A204.1 (cell line): ENCODE results near the gene SEPTIN14.
"Not testable (repeated sequence)": the region's sequence is repeated elsewhere in the genome, so short reads cannot be mapped to it uniquely, and the experiment has no call there.

Experiments
- FAIRE-seq: peaks from 2 replicates; lab custom pipeline; 2012; peaks lifted over from hg19 to GRCh38; lab: Jason Lieb, UNC

Gene SEPTIN14

DNA sequence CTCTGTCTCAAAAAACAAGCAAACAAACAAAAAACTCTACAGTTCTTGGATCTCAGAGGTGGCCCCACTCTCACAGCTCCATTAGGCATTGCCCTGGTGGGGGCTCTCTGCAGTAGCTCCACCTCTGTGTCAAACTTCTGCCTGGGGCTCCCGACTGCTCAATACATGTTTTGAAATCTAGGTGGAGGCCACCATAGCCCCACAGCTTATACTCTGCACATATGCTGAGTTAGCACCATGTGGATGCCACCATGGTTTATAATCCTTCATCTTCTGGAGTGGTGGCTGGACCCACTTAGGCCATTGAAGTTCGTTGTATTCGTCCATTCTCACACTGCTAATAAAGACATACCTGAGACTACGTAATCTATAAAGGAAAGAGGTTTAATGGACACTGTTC is 78.4 kb downstream of the SEPTIN14 start:
- FAIRE-seq = no peak

DNA sequence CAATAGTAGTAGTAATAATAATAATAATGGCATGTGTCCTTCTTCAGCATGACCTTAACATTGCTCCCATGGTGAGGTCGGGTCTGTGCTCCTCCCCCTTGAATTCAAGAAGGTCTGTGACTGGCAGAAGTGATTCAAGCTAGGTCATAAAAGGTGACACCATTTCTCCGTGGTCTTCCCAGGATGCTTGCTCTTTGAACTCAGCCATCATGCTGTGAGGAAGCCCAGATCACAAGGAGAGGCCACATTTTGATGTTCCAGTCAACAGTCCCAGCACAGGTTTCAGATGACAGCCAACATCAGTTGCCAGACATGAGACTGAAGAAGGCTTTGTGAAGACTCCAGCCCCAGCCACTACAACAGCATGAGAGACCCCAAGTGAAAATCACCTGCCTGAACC is 83.9 kb downstream of the SEPTIN14 start:
- FAIRE-seq = no peak

DNA sequence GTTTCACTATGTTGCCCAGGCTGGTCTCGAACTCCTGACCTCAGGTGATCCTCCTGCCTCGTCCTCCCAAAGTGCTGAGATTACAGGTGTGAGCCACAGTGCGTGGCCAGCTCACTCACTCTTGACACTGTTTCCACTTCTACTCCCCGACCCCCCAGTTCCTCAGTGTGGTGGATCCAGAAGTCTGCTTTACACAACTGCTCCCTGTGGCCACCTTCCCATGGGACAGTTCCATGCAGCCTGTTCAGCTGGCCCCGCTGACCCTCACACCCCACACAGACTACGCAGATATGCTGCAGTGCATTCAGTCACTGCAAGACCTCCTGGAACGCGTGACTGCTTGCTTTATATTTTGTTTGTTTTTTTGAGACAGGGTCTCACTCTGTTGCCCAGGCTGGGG is 86.4 kb downstream of the SEPTIN14 start:
- no peak for FAIRE-seq

DNA sequence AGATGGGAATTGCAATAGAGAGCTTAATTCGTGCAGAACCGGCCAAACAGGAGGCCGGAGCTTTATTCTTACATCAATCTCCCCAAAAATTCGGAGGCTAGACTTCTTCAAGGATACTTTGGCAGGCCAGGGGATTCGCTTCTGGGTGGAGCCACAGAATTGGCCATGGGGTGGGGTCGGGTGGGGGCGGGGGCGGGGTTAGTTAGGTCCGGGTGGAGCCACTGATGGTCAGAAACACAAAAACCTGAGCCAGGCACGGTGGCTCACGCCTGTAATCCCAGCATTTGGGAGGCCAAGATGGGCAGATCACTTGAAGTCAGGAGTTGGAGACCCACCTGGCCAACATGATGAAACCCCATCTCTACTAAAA is 87.5 kb downstream of the SEPTIN14 start:
- FAIRE-seq = no peak

DNA sequence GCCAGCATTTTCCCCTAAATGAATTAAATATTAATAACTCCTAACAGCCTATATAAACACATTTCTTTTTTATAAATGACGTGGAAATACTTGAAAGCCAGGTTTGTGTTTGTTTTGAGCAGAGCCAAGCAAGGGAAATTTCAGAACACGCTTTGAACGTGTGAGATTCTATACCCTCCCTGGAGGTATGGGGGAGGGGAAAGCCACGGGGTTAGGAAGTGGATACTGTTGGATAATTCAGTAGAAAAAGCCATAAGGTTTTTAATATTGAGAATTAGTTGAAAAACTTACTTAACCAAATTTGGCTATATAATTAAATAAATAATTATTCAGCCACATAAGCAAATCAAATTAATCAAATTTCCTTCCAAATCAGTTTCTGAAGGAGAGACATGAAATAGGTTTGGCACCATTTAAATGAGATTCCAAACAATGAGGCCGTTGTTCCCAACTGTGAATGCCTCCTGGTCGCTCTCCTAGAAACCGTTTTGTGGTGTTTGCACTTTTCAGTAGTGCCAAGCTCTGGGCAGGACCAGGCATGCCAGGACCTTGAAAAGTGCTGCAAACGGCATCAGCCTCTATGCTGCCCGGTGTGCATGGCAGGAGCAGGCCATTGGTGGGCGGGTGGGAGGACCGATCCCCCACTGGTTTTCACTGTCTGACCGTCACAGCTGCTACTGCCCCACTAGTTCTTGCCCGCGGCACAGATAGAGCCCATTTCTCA is 88.1 kb downstream of the SEPTIN14 start:
- FAIRE-seq = no peak

DNA sequence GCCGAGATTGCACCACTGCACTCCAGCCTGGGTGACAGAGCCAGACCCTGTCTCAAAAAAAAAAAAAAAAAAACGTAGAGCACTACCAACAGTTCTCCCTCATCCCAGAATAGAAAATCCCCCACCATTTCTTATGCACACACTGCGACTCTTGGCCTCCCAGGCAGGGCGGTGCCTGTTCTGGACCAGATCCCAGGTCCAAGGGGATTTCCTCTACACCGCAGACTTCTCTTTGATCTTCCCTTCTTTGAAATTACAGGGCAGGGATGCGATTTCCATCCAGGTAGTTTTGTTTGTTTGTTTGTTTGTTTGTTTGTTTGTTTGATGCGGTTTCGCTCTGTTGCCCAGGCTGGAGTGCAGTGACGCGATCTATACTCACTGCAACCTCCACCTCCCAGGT is 91.8 kb downstream of the SEPTIN14 start:
- FAIRE-seq = no peak

DNA sequence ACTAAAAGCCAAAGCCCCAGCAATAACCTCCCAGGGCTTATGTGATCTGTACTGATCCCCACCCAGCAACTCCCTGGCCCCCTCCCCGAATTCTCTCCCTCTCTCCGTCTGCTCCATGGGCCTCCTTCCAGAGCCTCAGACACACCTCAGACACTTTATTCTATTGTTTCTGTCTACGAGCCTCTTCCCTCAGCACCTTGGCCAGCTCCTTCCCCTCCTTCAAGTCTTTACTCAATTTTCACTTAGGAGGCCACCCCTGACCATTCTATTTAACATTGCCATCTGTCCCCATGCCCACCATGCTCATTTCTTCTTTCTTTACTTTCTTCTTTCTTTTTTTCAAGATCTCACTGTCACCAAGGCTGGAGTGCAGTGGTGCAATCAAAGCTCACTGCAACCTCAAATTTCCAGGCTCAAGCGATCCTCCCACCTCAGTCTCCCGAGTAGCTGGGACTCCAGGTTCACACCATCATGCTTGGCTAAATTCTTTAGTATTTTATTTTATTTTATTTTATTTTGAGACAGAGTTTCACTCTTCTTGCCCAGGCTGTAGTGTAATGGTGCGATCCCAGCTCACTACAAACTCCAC is 109.2 kb downstream of the SEPTIN14 start:
- not testable (repeated sequence) for FAIRE-seq

DNA sequence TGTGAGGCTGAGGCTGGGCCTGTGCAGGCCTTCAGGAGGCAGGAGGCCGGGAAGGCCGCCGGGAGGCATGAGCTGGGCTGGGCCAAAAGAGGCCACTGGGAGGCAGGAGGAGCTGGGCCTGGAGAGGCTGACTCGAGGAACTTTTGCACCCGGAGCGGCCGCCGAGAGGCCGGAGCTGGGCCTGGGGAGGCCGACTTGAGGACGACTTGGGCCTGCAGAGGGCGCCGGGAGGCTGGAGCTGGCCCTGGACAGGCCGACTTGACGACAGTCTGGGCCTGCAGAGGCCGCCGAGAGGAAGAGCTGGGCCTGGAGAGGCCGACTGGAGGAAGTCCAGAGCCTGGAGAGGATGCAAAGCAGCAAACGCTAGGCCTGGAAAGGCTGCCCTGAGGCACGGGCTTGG is 117.8 kb downstream of the SEPTIN14 start:
- not testable (repeated sequence) for FAIRE-seq
